Nephron (organoid): Measurements from ENCODE around the gene AMN.
A peak's percentile ranks its signal among the peaks of the same experiment; 100 is the strongest.

Source experiments
- H3K27ac Mint-ChIP-seq, 3 experiments: 2 replicates each; pipeline ENCODE4 v1.8.0; 2020; ENCODE audit warnings: mixed read lengths in 3 of 3, mild to moderate bottlenecking in 2 of 3, moderate library complexity in 1 of 3
- H3K27me3 Mint-ChIP-seq: 2 replicates; pipeline ENCODE4 v1.8.0; 2021; ENCODE audit warnings: low read depth, mild to moderate bottlenecking, moderate library complexity, mixed read lengths
- H3K36me3 Mint-ChIP-seq: 2 replicates; pipeline ENCODE4 v1.8.0; 2020; ENCODE audit warnings: low read depth, mixed read lengths
- H3K4me1 Mint-ChIP-seq: 2 replicates; pipeline ENCODE4 v1.8.0; 2020; ENCODE audit warnings: mixed read lengths
- H3K4me3 Mint-ChIP-seq, 3 experiments: 2 replicates each; pipeline ENCODE4 v1.8.0; 2020; ENCODE audit warnings: mild to moderate bottlenecking in 3 of 3, mixed read lengths in 3 of 3, moderate library complexity in 2 of 3
- H3K9me3 Mint-ChIP-seq: 2 replicates; pipeline ENCODE4 v1.8.0; 2020; ENCODE audit warnings: mixed read lengths
- CTCF ChIP-seq, 3 experiments: fragments of 200-600 bp; sonication (generic); IDR thresholded peaks; one replicate each; pipeline ENCODE4 v1.5.0; 2021; ENCODE audit warnings: antibody characterized with exemption in 3 of 3; ENCODE audit not compliant: unreplicated experiment in 3 of 3

Gene AMN

GRCh38 chr14:102966681-102967505 is 44.4 kb downstream of the AMN start:
- Mint-ChIP-seq H3K9me3 (no peaks in the 10 kb centered on the region), H3K36me3 (peaks cover 77% of the 10 kb centered on the region), H3K27ac (peak overlapping the region in 1 of 3 experiments; percentile 33), H3K27me3 (no peaks in the 10 kb centered on the region), H3K4me1 (peaks cover 5% of the 10 kb centered on the region), H3K4me3 (no peak overlapping the region)
- no peak for TF ChIP-seq CTCF (IDR thresholded peaks at IDR 0.05; ENCODE audit: unreplicated experiment in 3 of 3)

GRCh38 chr14:102967506-102967795 is 45.0 kb downstream of the AMN start:
- H3K27me3 Mint-ChIP-seq = no peaks in the 10 kb centered on the region
- H3K27ac Mint-ChIP-seq = peak overlapping the region in 1 of 3 experiments; percentile 33
- H3K4me1 Mint-ChIP-seq = peaks cover 5% of the 10 kb centered on the region
- no peak overlapping the region for H3K4me3 Mint-ChIP-seq
- no peak for TF ChIP-seq CTCF (IDR thresholded peaks at IDR 0.05; ENCODE audit: unreplicated experiment in 3 of 3)
- peaks cover 73% of the 10 kb centered on the region for H3K36me3 Mint-ChIP-seq
- no peaks in the 10 kb centered on the region for H3K9me3 Mint-ChIP-seq

DNA sequence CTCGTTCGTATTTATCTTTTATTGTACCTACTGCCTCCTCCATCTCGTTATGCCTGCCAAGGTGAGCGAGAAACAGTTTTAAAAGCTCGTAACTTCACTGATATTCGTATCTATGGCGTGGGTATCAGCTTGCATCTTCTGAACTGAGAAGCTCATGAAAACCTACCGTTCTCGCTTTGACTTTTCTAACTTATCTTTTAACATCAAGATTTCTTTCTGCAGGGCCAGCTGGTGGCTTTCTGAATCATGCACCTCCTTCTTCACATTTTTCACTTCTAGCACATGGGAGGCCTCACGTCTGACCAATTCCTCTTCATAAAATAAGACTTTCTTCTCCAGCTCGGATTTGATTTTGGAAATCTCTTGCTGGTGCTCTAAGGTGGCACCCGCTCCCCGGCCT is 45.8 kb downstream of the AMN start:
- no peak for TF ChIP-seq CTCF (IDR thresholded peaks at IDR 0.05; ENCODE audit: unreplicated experiment in 3 of 3)
- H3K27me3 Mint-ChIP-seq = no peaks in the 10 kb centered on the region
- H3K9me3 Mint-ChIP-seq = no peaks in the 10 kb centered on the region
- H3K27ac Mint-ChIP-seq = no peak overlapping the region
- H3K36me3 Mint-ChIP-seq = peaks cover 71% of the 10 kb centered on the region
- peaks cover 5% of the 10 kb centered on the region for H3K4me1 Mint-ChIP-seq
- H3K4me3 Mint-ChIP-seq = no peak overlapping the region

- Mint-ChIP-seq H3K4me1 (peaks cover 5% of the 10 kb centered on the region), H3K36me3 (peaks cover 73% of the 10 kb centered on the region), H3K27me3 (no peaks in the 10 kb centered on the region), H3K4me3 (no peak overlapping the region), H3K27ac (no peak overlapping the region), H3K9me3 (no peaks in the 10 kb centered on the region)
- TF ChIP-seq CTCF (IDR thresholded peaks at IDR 0.05; ENCODE audit: unreplicated experiment in 3 of 3) = no peak
Measured at GRCh38 chr14:102969060-102969791, 46.8 kb downstream of the AMN start.

GRCh38 chr14:102969901-102970300 is 47.4 kb downstream of the AMN start:
- no peak for TF ChIP-seq CTCF (IDR thresholded peaks at IDR 0.05; ENCODE audit: unreplicated experiment in 3 of 3)
- peaks cover 79% of the 10 kb centered on the region for H3K36me3 Mint-ChIP-seq
- no peak overlapping the region for H3K27ac Mint-ChIP-seq
- H3K9me3 Mint-ChIP-seq = no peaks in the 10 kb centered on the region
- H3K4me3 Mint-ChIP-seq = no peak overlapping the region
- H3K27me3 Mint-ChIP-seq = no peaks in the 10 kb centered on the region
- H3K4me1 Mint-ChIP-seq = peaks cover 5% of the 10 kb centered on the region
